ENCODE data around the gene PRL.

DNA sequence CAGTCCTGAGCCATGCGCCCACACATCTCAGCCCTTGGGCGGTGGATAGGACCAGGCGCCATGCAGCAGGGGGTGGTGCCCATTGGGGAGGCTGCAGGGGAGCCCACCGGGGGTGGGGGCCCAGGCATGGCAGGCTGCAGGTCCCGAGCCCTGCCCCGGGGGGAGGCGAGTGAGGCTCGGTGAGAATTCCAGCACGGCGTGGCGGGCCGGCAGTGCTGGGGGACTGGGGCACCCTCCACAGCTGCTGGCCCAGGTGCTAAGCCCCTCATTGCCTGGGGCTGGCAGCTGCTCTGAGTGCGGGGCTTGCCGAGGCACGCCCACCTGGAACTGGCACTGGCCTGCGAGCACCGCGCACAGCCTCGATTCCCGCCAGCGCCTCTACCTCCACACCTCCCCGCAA is 21.6 kb upstream of the PRL start:
- TF ChIP-seq CTCF (conservative IDR thresholded peaks at IDR 0.05 in 1 of 2, IDR thresholded peaks at IDR 0.05 in 1 of 2; ENCODE audit: low read depth in 1 of 2, low read length in 2 of 2), result no peak
- no peak for TF ChIP-seq EZH2 (IDR thresholded peaks at IDR 0.05; ENCODE audit: low read length, missing control alignments)
